ENCODE measurements around the gene AUP1.

Gene AUP1

GRCh38 chr2:74502147-74502719 lies 27.3 kb downstream of the AUP1 start:
- Histone ChIP-seq H3F3A (ENCODE audit: insufficient read depth) (no peaks in the 10 kb centered on the region), H3K9me3 (ENCODE audit: insufficient read depth, low read length) (no peaks in the 10 kb centered on the region), H3K79me2 (ENCODE audit: insufficient read depth, low read length) (0 out of 2 replicates have a peak, but pooled peaks cover 3% of the 10 kb centered on the region), H3K4me3 (ENCODE audit: insufficient read depth, low read length, poor library complexity, severe bottlenecking) (no peak overlapping the region), H3K9me2 (replicated peaks; ENCODE audit: insufficient read depth, low read length) (no peaks in the 10 kb centered on the region), H3K4me2 (ENCODE audit: low read depth, low read length, poor library complexity, severe bottlenecking) (peak overlapping the region; percentile 47), H3K9ac (ENCODE audit: low read length) (peak overlapping the region; percentile 42; the same call in 1 of the 2 replicates), H3K27me3 (ENCODE audit: low read length) (no peaks in the 10 kb centered on the region), H4K20me1 (ENCODE audit: low read depth, low read length) (no peaks in the 10 kb centered on the region), H3K27ac (ENCODE audit: low read depth, low read length) (no peak overlapping the region), H2AFZ (ENCODE audit: low read depth, low read length, severe bottlenecking) (no peak overlapping the region), H3K36me3 (ENCODE audit: low read length) (no peaks in the 10 kb centered on the region)
- TF ChIP-seq CTCF (IDR thresholded peaks at IDR 0.05; ENCODE audit: insufficient read depth, low read length, poor library complexity, severe bottlenecking) (no peak), EZH2phosphoT487 (conservative IDR thresholded peaks at IDR 0.05; ENCODE audit: low read length) (no peak)

DNA sequence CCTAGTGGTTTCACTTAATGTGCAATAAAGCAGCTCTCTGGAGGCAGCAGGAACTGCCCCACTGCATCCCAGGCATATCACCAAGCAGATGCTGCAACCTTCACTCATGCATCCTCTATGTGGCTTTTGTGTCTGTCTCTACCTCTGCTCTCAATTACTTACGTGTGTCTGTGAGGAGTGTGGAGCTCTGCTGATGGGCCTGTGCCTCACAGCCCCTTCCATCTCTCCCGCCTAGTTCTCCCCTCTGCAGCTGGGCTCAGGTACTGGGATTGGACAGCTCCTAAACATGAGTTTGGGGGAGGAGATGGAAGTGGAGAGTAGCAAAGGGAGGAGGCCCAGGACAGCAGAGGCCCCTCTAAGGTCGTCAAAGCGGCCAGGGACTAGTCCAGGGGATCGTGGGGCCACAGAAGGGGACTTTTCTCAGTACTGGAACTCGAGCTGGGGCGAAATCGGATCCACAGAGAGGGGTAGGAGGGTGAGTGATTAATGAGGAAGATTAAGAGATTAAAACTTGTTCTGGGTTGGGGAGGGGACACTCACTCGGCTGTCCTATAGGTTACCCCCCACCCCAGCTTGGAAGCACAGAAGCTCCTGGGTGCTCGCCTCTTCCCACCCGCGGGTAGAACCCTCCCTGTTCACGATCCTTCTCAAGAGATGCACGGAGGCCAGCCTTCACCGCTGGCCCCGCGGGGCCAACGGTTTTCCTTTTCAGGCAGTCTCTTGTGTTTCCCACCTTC lies 28.0 kb downstream of the AUP1 start:
- no peaks in the 10 kb centered on the region for H4K20me1 ChIP-seq (ENCODE audit: low read depth, low read length)
- H3K36me3 ChIP-seq (ENCODE audit: low read length) = no peaks in the 10 kb centered on the region
- H3K27ac ChIP-seq (ENCODE audit: low read depth, low read length) = no peak overlapping the region
- TF ChIP-seq CTCF (IDR thresholded peaks at IDR 0.05; ENCODE audit: insufficient read depth, low read length, poor library complexity, severe bottlenecking) = no peak
- TF ChIP-seq EZH2phosphoT487 (conservative IDR thresholded peaks at IDR 0.05; ENCODE audit: low read length) = no peak
- no peaks in the 10 kb centered on the region for H3F3A ChIP-seq (ENCODE audit: insufficient read depth)
- no peak overlapping the region for H2AFZ ChIP-seq (ENCODE audit: low read depth, low read length, severe bottlenecking)
- no peak overlapping the region for H3K4me2 ChIP-seq (ENCODE audit: low read depth, low read length, poor library complexity, severe bottlenecking)
- no peaks in the 10 kb centered on the region for H3K9me2 ChIP-seq (replicated peaks; ENCODE audit: insufficient read depth, low read length)
- H3K79me2 ChIP-seq (ENCODE audit: insufficient read depth, low read length) = 0 out of 2 replicates have a peak, but pooled peaks cover under 1% of the 10 kb centered on the region
- no peaks in the 10 kb centered on the region for H3K27me3 ChIP-seq (ENCODE audit: low read length)
- H3K4me3 ChIP-seq (ENCODE audit: insufficient read depth, low read length, poor library complexity, severe bottlenecking) = no peak overlapping the region
- no peak overlapping the region for H3K9ac ChIP-seq (ENCODE audit: low read length)
- no peaks in the 10 kb centered on the region for H3K9me3 ChIP-seq (ENCODE audit: insufficient read depth, low read length)

GRCh38 chr2:74500578-74500946 lies 28.9 kb downstream of the AUP1 start:
- no peak overlapping the region for H3K9ac ChIP-seq (ENCODE audit: low read length)
- no peak overlapping the region for H3K4me2 ChIP-seq (ENCODE audit: low read depth, low read length, poor library complexity, severe bottlenecking)

More at GRCh38 chr2:74500578-74500946, 28.9 kb downstream of the AUP1 start:
- H3K36me3 ChIP-seq (ENCODE audit: low read length) = no peaks in the 10 kb centered on the region
- H3K9me2 ChIP-seq (replicated peaks; ENCODE audit: insufficient read depth, low read length) = no peaks in the 10 kb centered on the region
- H3K4me3 ChIP-seq (ENCODE audit: insufficient read depth, low read length, poor library complexity, severe bottlenecking) = no peak overlapping the region
- no peaks in the 10 kb centered on the region for H3F3A ChIP-seq (ENCODE audit: insufficient read depth)
- TF ChIP-seq CTCF (IDR thresholded peaks at IDR 0.05; ENCODE audit: insufficient read depth, low read length, poor library complexity, severe bottlenecking) (no peak), EZH2phosphoT487 (conservative IDR thresholded peaks at IDR 0.05; ENCODE audit: low read length) (no peak)
- H3K79me2 ChIP-seq (ENCODE audit: insufficient read depth, low read length) = no peaks in the 10 kb centered on the region
- H4K20me1 ChIP-seq (ENCODE audit: low read depth, low read length) = no peaks in the 10 kb centered on the region
- no peaks in the 10 kb centered on the region for H3K27me3 ChIP-seq (ENCODE audit: low read length)
- no peak overlapping the region for H2AFZ ChIP-seq (ENCODE audit: low read depth, low read length, severe bottlenecking)
- no peaks in the 10 kb centered on the region for H3K9me3 ChIP-seq (ENCODE audit: insufficient read depth, low read length)
- H3K27ac ChIP-seq (ENCODE audit: low read depth, low read length) = no peak overlapping the region
